HG03045 (cell line): ENCODE data around the gene ZBTB33.

Experiments used
- ATAC-seq: cut with Tn5 transposase; IDR thresholded peaks from one replicate; pipeline ENCODE4 v1.9.1; 2021; ENCODE audit warnings: mild to moderate bottlenecking, moderate library complexity; ENCODE audit not compliant: unreplicated experiment

ZBTB33 gene

DNA sequence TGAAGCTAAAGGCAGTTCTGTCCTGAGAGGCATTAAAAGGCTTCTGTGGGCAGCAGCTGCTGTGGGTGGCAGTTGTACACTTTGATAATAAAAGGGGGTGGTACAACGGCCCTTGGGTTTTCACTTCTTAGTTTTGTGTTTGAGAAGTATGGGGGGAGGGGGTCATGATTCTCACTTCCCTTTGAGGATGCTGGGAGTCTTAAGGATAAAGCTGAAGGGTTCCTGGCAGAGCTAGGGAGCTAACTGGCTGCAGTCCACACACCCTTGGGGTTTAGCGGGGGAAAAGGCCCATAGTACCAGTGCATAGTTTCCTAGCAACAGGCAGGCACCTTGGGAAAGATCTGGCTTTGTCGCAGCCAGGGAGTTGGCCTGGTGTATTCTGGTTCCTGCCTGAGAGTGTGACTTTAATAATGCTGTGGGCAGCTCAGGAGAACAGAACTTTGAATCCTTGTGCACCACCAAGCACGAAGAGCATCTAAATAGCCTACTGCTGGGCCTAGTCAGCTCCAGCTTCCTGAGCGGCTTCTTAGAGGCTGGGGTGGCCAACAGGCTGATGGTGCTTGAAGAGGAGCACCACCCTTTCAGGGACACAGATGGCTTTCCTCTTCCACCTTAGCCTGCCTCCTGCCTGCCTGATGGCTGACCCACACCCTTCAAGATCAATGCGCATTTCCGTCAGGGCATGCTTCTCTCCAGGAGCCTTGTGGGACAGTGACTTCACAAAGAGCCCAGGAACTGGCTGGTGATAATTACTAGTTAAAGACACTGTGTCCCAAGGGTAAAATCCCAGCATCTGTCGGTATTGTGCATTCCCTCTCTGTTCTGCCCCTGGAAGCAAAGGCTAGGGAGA, 12.5 kb downstream of the ZBTB33 start:
- ATAC-seq: no peak

DNA sequence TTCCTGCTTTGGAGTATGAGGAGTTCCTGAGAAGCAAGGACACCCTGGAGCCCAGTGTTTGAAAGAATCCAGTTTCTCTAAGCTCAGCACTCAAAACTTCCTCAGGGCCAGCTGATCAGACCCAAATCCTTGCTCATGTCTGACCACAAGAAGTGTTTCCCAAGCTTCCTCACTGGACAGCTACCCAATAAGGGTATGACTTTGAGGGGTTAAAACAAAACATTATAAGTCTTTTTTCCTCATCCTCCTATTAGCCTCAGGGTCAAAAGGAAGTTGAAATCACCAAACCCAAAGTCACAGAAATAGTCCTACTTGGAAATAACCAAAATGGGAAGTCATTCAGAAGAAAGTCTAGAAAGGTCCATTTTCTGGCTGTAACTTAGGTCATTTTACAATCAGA, 13.7 kb downstream of the ZBTB33 start:
- ATAC-seq: no peak

DNA sequence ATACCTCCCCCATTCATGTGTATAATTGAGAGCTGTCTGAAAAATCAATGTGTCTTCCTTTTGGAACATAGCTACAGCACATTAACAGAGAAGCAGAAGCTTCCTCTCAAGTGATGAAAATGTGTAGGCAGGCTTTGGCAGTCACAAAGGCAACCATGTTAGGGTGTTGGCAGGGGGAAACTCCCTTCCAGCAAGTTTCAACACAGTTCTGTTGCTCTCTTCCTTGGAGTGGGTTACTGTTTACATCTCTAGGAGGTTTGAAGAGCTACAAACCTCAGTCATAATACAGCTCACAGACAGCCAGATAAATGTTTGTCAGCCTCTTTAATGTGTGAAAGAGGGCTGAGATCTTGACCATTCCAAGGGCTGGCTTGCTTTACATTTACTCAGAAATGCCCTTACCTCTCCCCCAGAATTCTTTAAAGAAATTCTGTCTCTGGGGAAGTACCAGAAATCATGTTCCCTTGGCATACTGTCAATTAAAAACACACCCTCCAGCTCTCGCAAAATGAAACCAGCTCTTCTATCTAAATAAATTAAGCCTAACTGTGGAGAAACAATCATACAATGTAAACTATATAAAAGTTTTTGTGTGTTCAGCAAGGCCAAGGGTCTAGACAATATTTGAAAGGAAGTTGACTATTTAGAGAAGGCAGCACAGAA, 18.9 kb downstream of the ZBTB33 start:
- no peak for ATAC-seq

GRCh38 chrX:120270567-120270966, 20.0 kb downstream of the ZBTB33 start:
- no peak for ATAC-seq

DNA sequence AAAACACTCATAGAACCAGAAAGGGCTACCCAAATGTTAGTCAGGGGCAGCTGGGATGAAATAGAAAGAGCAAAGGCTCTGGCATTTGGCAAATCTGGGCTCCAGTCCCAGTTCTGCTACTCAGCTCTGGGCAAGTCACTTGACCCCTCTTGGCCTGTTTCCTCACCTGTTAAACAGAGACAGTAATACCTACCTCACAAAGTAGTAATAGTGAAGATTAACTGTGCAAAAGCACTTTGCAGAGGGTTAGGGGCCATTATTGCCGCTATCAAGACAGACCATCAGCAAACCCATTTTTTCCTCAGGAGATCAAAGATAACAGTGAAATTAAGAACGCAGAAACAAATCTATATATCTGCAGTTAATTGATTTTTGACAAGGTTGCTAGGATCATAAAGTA, 20.6 kb downstream of the ZBTB33 start:
- ATAC-seq: no peak

DNA sequence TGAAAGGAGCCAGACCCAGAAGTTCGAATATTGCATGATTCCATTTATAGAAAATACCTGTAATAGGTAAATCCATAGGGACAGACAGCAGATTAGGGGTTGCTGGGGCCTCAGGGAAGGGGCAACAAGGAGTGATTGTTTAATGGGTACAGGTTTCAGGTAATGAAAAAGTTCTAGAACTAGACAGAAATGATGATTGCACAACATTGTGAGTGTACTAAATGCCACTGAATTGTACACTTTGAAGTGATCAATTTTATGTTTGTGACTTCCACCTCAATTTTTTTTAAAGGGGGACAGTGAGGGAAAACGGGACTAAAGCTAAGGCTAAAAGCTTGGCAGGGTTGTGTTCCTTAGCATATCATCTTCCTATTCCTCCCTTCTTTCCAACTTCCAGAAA, 23.5 kb downstream of the ZBTB33 start:
- no peak for ATAC-seq

DNA sequence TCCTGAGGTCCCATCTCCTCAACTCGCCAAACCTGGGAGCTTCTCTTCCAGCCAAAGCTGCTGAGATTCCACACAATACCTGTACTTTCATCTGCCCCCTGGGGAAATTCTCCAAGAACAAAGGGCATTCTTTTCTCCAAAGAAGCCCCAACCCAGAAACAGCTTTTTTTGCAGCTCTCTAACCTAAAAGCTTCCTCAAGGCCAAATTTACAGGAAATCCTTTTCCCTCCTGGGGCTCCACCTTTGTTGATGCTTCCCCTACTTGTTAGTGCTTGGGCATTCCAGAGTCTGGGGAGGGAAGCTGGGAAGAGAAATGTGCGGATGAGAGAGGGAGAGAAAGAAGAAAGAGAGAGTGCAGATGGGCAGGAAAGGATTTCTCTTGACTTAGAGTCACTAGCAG, 24.3 kb downstream of the ZBTB33 start:
- ATAC-seq: no peak

GRCh38 chrX:120281021-120281624, 30.5 kb downstream of the ZBTB33 start:
- ATAC-seq: no peak

DNA sequence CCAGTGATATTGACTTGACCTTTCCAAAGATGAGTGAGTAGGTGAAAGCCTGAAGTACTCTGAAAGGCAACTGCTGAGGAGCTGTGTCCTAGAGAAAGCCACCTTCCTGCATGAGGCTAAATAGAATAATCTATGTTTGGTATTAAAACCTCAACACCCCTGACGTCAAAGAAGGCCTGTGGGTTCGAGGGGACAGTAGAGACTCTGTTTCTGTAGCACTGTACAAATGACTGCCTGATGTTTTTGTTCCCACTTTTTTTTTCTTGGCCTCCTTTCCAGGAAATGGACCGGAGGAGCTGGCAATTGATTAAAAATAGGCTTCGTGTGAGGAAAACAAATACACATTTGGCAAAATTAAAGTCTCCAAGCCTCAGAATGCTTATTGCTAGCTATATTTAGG, 31.1 kb downstream of the ZBTB33 start:
- ATAC-seq: no peak

- no peak for ATAC-seq
Measured at GRCh38 chrX:120282697-120283096, 32.1 kb downstream of the ZBTB33 start.

DNA sequence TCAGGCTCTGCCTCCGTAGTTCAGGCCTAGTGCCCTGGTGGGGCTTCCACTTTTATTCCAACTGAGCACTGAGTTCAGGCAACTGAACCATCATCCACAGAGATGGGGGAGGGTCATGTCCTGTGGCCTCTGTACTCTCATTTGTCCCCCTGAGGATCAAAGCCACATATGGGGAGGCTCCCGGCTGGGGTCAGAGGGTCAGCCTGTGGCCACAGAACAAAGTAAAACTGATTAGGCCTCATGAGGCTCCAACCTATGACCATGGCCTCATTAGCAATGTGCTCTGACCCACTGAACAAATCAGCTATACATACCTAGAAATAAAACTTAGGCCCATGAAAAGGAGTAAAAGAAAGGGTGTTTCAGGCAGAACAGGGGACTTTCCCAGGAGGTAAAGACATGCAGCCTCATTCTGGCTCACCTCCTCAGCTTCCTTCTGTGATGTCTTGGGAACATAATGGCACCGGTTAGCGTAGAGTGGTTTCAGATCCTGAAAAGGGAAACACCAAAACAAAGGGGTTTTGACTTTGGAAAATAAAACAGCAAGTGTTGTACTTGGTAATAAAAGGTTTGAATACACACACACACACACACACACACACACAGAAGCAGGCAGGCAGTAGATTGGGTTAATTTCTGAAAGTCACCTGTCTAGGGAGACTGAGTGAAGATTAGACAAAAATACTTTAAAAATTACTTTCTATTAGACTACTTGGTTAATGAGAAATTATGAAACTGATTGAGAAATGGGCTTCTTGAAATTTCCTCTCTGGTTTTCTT, 36.3 kb downstream of the ZBTB33 start:
- ATAC-seq: no peak

GRCh38 chrX:120287513-120288112, 37.0 kb downstream of the ZBTB33 start:
- no peak for ATAC-seq

- no peak for ATAC-seq
Measured at GRCh38 chrX:120290107-120290506, 39.5 kb downstream of the ZBTB33 start.

DNA sequence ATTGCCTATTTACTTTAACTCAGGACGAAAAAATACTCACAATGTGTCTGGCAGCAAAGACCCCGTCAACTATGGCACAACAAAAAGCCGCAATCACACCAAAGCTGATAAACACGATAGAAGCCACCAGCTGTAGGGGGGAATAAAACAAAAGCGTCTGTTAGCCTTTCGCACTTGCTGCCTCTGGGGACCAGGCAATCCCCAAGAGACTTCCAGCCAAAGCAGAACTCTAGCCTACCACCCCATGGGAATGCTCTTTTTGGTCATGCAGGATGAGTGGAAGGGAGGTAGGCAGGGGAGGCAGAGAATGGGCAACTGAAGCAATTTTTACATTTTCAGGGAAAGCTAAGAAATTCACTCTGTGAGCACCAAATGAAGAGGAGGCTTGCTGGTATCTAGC, 40.6 kb downstream of the ZBTB33 start:
- no peak for ATAC-seq

- ATAC-seq: no peak
Measured at GRCh38 chrX:120293015-120293414, 42.4 kb downstream of the ZBTB33 start.

DNA sequence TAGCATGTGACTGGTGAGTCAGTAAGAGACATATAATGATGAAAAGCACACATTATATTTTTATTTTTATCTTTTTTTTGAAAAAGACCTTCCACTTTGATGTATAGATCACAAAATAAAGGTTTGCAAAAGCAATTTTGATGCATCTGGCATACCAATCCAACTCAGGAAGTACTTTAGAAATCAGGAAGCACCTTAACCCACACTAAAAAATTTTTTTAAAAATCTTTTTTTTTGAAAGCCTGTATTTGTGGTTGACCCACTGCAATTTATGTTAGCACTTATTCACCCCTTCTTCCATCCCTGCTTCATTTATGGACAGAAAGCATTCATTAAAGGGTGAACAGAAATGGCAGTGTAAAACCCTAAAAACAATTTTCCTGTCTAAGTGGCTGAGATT, 44.0 kb downstream of the ZBTB33 start:
- ATAC-seq: no peak

DNA sequence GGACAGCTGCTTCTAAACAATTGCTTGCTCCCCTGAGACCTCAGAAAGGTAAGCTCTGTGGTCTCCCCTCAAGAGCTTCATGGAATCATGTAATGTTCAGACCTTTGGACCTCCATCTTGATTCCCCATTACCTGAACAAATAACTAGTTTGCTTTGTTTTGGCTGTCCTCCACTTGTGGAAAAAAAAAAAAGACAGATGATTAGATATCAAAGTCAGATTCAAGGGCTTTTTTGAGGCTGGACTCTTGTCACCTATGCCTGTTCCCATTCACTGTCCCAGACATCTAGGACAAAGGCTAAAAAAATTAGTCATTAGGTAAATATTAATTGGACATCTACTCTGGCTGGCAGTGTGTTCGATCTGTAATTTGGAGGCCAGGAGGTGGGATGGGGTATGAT, 47.3 kb downstream of the ZBTB33 start:
- no peak for ATAC-seq

DNA sequence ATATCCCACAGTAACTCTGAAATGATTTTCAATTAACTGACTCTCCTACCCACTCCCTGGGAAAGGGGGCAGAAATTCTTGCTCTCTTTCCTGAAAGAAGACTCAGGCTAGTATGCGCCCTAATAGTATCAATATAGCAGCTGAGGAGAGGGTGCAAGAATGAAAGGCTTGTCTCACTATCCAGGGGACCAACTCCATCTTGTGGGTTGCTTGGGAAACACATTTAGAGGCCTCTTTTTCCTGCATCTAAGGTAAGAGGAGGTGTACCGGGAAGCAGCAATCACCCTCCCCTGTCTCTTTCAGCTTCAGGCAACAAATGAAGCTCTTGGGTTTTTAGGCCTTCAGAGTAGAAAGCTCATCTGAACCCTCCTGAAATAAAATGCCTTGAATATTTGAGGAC, 49.3 kb downstream of the ZBTB33 start:
- ATAC-seq: no peak

DNA sequence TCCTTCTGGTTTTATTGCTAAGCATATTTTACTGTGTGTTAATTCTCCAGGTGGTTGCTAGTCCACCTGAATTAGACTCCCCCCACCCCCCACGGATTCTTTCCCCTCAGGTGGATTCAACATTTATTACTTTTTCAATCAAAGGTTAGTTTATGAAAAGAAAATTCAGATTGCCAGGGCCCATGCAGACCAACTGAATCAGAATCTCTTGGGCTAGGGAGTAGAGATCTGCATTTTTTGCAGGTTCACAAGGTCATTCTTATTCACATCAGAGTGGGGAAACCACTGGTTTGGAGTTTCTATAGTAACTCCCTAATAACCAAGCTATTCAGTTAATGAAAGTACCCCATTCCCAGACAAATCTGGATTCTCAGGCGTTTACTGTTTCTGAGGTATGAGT, 50.9 kb downstream of the ZBTB33 start:
- ATAC-seq: no peak

DNA sequence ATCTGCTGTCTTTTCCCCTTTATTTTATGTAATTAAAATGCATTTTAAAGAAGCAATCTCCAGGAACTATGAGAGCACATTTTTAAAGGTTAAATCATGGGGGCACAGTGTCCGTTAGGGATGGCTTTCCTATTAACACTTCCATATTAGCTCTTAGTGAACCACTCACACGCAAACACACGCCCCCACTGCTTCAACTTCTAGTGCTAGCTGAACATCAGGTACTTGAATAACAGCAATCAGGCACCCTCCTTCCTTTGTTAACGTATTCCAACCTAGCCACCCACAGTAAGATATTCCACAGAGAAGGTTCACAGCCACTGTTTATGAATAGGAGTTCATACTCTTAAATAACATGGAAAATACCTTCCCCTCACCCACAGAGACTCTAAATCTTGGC, 51.3 kb downstream of the ZBTB33 start:
- ATAC-seq: no peak

DNA sequence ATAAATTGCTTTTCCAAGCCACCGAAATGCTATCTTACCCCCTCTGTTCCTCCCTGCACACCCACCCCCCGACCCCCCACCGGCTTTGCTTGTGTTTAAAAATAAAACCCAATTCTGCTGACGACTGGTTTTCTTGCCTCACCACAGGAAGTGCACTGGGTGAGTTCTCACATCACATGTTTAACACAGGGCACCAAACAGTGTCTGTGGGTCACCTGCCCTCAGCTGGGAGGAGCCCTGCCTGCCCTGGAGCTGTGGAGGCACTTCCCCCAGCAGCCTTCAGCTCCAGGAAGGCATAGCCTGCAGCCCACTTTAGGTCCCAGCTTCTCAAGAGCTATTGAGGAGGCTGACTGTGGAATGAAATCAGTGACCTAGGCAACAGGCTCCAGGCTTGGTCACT, 51.8 kb downstream of the ZBTB33 start:
- peak; percentile 98 for ATAC-seq
